Panc1 (cell line): ENCODE data around the gene DCLRE1C.

Experiments used
- CTCF ChIP-seq: fragments of 450-650 bp; IDR thresholded peaks from 2 replicates; pipeline ENCODE4 v1.5.1; 2017; ENCODE audit warnings: mild to moderate bottlenecking
- POLR2AphosphoS5 ChIP-seq: IDR thresholded peaks from 2 replicates; pipeline ENCODE4 v1.6.1; 2012; ENCODE audit warnings: mild to moderate bottlenecking, low read depth, low read length, moderate library complexity

GRCh38 chr10:14876764-14877163 lies 77.1 kb downstream of the DCLRE1C start:
- TF ChIP-seq CTCF (no peak), POLR2AphosphoS5 (no peak)
